Amniotic stem cell (primary cell): Measurements from ENCODE around the gene GUCY2D.

Experiments used
- DNase-seq: peaks from one replicate; lab custom pipeline; 2025; lab: John Stamatoyannopoulos, UW

The GUCY2D gene

GRCh38 chr17:8064561-8065019, 62.2 kb downstream of the GUCY2D start:
- no peak for DNase-seq

GRCh38 chr17:8066841-8067775, 64.7 kb downstream of the GUCY2D start:
- DNase-seq: no peak

GRCh38 chr17:8067806-8068205, 65.4 kb downstream of the GUCY2D start:
- DNase-seq: no peak

- no peak for DNase-seq
Measured at GRCh38 chr17:8068736-8069586, 66.5 kb downstream of the GUCY2D start.

- no peak for DNase-seq
Measured at GRCh38 chr17:8069587-8069860, 67.1 kb downstream of the GUCY2D start.
